IPS-18c (cell line): ENCODE results near the gene POLR3GL.

Experiments used
- H3K4me3 ChIP-seq: 2 replicates; pipeline ENCODE4 v1.7.0; 2013; ENCODE audit warnings: low read depth, mild to moderate bottlenecking, low read length, moderate library complexity; ENCODE audit not compliant: insufficient read depth
- H3K9me3 ChIP-seq: one replicate; pipeline ENCODE4 v1.6.1; 2013; ENCODE audit warnings: mild to moderate bottlenecking, low read length, moderate library complexity; ENCODE audit not compliant: control insufficient read depth, insufficient read depth

The POLR3GL gene

GRCh38 chr1:145942871-145943270 lies 21.6 kb upstream of the POLR3GL start:
- H3K4me3 ChIP-seq, result no peak overlapping the region
- H3K9me3 ChIP-seq, result no peaks in the 10 kb centered on the region

- Histone ChIP-seq H3K4me3 (no peak overlapping the region), H3K9me3 (no peaks in the 10 kb centered on the region)
Measured at GRCh38 chr1:145944532-145944931, 20.0 kb upstream of the POLR3GL start.

GRCh38 chr1:145946477-145946986 lies 18.0 kb upstream of the POLR3GL start:
- no peaks in the 10 kb centered on the region for H3K9me3 ChIP-seq
- H3K4me3 ChIP-seq, result no peak overlapping the region

- Histone ChIP-seq H3K9me3 (no peaks in the 10 kb centered on the region), H3K4me3 (no peak overlapping the region)
Measured at GRCh38 chr1:145947551-145947950, 16.9 kb upstream of the POLR3GL start.

GRCh38 chr1:145949219-145949618 lies 15.3 kb upstream of the POLR3GL start:
- no peaks in the 10 kb centered on the region for H3K9me3 ChIP-seq
- H3K4me3 ChIP-seq, result no peak overlapping the region

- H3K4me3 ChIP-seq, result no peak overlapping the region
- no peaks in the 10 kb centered on the region for H3K9me3 ChIP-seq
Measured at GRCh38 chr1:145951526-145951925, 13.0 kb upstream of the POLR3GL start.

GRCh38 chr1:145952903-145953302 lies 11.6 kb upstream of the POLR3GL start:
- H3K4me3 ChIP-seq, result no peak overlapping the region

GRCh38 chr1:145953861-145954260 lies 10.6 kb upstream of the POLR3GL start:
- H3K9me3 ChIP-seq, result no peaks in the 10 kb centered on the region
- no peak overlapping the region for H3K4me3 ChIP-seq

More at GRCh38 chr1:145952903-145953302, 11.6 kb upstream of the POLR3GL start:
- no peaks in the 10 kb centered on the region for H3K9me3 ChIP-seq

- peak overlapping the region; percentile 11; the same call in 1 of the 2 replicates for H3K4me3 ChIP-seq
- no peaks in the 10 kb centered on the region for H3K9me3 ChIP-seq
Measured at GRCh38 chr1:145955436-145955835, 9.1 kb upstream of the POLR3GL start.

GRCh38 chr1:145956361-145956760 lies 8.1 kb upstream of the POLR3GL start:
- Histone ChIP-seq H3K9me3 (no peaks in the 10 kb centered on the region), H3K4me3 (no peak overlapping the region)

GRCh38 chr1:145956781-145957442 lies 7.6 kb upstream of the POLR3GL start:
- Histone ChIP-seq H3K9me3 (no peaks in the 10 kb centered on the region), H3K4me3 (peak overlapping the region; percentile 65)

- H3K4me3 ChIP-seq, result peak within 1 kb of the TSS; percentile 65
- no peaks in the 10 kb centered on the region for H3K9me3 ChIP-seq
Measured at GRCh38 chr1:145957443-145958319, 6.8 kb upstream of the POLR3GL start, which contains the start of gene LIX1L. TSS of gene LIX1L (minus strand) at chr1:145958017. CDS start at chr1:145957927, 90 bp downstream.

- no peaks in the 10 kb centered on the region for H3K9me3 ChIP-seq
- no peak overlapping the region for H3K4me3 ChIP-seq
Measured at GRCh38 chr1:145958734-145959133, 5.8 kb upstream of the POLR3GL start.

GRCh38 chr1:145959333-145959732 lies 5.2 kb upstream of the POLR3GL start:
- no peaks in the 10 kb centered on the region for H3K9me3 ChIP-seq
- no peak overlapping the region for H3K4me3 ChIP-seq

- Histone ChIP-seq H3K4me3 (peak overlapping the region; percentile 74), H3K9me3 (no peaks in the 10 kb centered on the region)
Measured at GRCh38 chr1:145959957-145960467, 4.5 kb upstream of the POLR3GL start.

- peak overlapping the region; percentile 74 for H3K4me3 ChIP-seq
Measured at GRCh38 chr1:145960468-145961108, 3.9 kb upstream of the POLR3GL start.

GRCh38 chr1:145961109-145961424 lies 3.4 kb upstream of the POLR3GL start:
- Histone ChIP-seq H3K9me3 (no peaks in the 10 kb centered on the region), H3K4me3 (peak overlapping the region; percentile 74)

More at GRCh38 chr1:145960468-145961108, 3.9 kb upstream of the POLR3GL start:
- no peaks in the 10 kb centered on the region for H3K9me3 ChIP-seq
